Liver (tissue), 9 donors: ENCODE results near the gene PPIL4. TPM values are rescaled to one million over a fixed set of nuclear protein-coding genes. Genes with fewer than 3 reads are reported as not detected.

ENCODE experiments used
- DNase-seq: peaks from one replicate; pipeline ENCODE4 v3.0.0-alpha.2; 2017; ENCODE audit warnings: low spot score
- H3K27ac ChIP-seq, 2 donors: one replicate each; pipeline ENCODE4 v1.7.0; 2013; ENCODE audit warnings: inconsistent platforms in 2 of 2, low read length in 2 of 2, control low read depth in 1 of 2, low read depth in 1 of 2, mild to moderate bottlenecking in 1 of 2
- H3K27me3 ChIP-seq, 4 donors: one replicate each; pipeline versions ENCODE4 v1.6.1 to v1.7.0; 2013; ENCODE audit warnings: low read length in 3 of 4, inconsistent platforms in 1 of 4, mild to moderate bottlenecking in 1 of 4, moderate library complexity in 1 of 4; ENCODE audit not compliant: control insufficient read depth in 4 of 4, insufficient read depth in 4 of 4
- H3K36me3 ChIP-seq, 4 donors: one replicate each; pipeline versions ENCODE4 v1.6.1 to v1.7.0; 2013; ENCODE audit warnings: low read length in 3 of 4, mild to moderate bottlenecking in 3 of 4, low read depth in 1 of 4, moderate library complexity in 1 of 4; ENCODE audit not compliant: control insufficient read depth in 4 of 4, insufficient read depth in 3 of 4
- H3K4me1 ChIP-seq, 4 donors: one replicate each; pipeline versions ENCODE4 v1.6.1 to v1.7.0; 2013; ENCODE audit warnings: low read length in 3 of 4, mild to moderate bottlenecking in 3 of 4, moderate library complexity in 1 of 4; ENCODE audit not compliant: control insufficient read depth in 4 of 4, insufficient read depth in 4 of 4
- H3K4me3 ChIP-seq, 3 donors: one replicate each; pipeline versions ENCODE4 v1.6.1 to v1.7.0; 2013; ENCODE audit warnings: low read length in 3 of 3, control low read depth in 1 of 3, low read depth in 1 of 3, mild to moderate bottlenecking in 1 of 3
- H3K9ac ChIP-seq, 2 donors: one replicate each; pipeline ENCODE4 v1.7.0; 2013; ENCODE audit warnings: low read length in 2 of 2, mild to moderate bottlenecking in 2 of 2, moderate library complexity in 2 of 2, control low read depth in 1 of 2, low read depth in 1 of 2
- H3K9me3 ChIP-seq, 4 donors: one replicate each; pipeline versions ENCODE4 v1.6.1 to v1.7.0; 2013; ENCODE audit warnings: low read length in 3 of 4; ENCODE audit not compliant: control insufficient read depth in 4 of 4
- ATF3 ChIP-seq: IDR thresholded peaks from 2 replicates; pipeline ENCODE4 v1.6.1; 2016; ENCODE audit warnings: antibody characterized with exemption
- CTCF ChIP-seq: fragments of 150-350 bp; IDR thresholded peaks from 2 replicates; pipeline ENCODE4 v1.5.1; 2017; ENCODE audit warnings: improper control_type of control experiment, low read depth, low read length; ENCODE audit not compliant: missing input control
- EGR1 ChIP-seq, 2 donors: IDR thresholded peaks; 2 replicates each; pipeline ENCODE4 v1.6.1; 2016 to 2018; ENCODE audit warnings: antibody characterized with exemption in 2 of 2, low read depth in 2 of 2
- FOXA1 ChIP-seq: IDR thresholded peaks from 2 replicates; pipeline ENCODE4 v1.6.1; 2016; ENCODE audit warnings: antibody characterized with exemption
- FOXA2 ChIP-seq: IDR thresholded peaks from 2 replicates; pipeline ENCODE4 v1.6.1; 2016; ENCODE audit warnings: antibody characterized with exemption
- GABPA ChIP-seq, 2 donors: IDR thresholded peaks in 1 of 2; conservative IDR thresholded peaks in 1 of 2; 2 replicates each; pipeline ENCODE4 v1.6.1; 2016; ENCODE audit warnings: antibody characterized with exemption in 2 of 2, mild to moderate bottlenecking in 1 of 2, moderate library complexity in 1 of 2
- HNF4A ChIP-seq, 2 donors: conservative IDR thresholded peaks; 2 replicates each; pipeline ENCODE4 v1.6.1; 2016; ENCODE audit warnings: antibody characterized with exemption in 2 of 2, mild to moderate bottlenecking in 2 of 2
- HNF4G ChIP-seq: IDR thresholded peaks from 2 replicates; pipeline ENCODE4 v1.6.1; 2016; ENCODE audit warnings: antibody characterized with exemption
- NR2F2 ChIP-seq: IDR thresholded peaks from 2 replicates; pipeline ENCODE4 v1.6.1; 2016; ENCODE audit warnings: antibody characterized with exemption
- RAD21 ChIP-seq, 2 donors: IDR thresholded peaks; 2 replicates each; pipeline ENCODE4 v1.6.1; 2016; ENCODE audit warnings: antibody characterized with exemption in 2 of 2, mild to moderate bottlenecking in 2 of 2
- RXRA ChIP-seq, 2 donors: IDR thresholded peaks; 2 replicates each; pipeline ENCODE4 v1.6.1; 2017 to 2018; ENCODE audit warnings: antibody characterized with exemption in 2 of 2, mild to moderate bottlenecking in 1 of 2
- SP1 ChIP-seq: IDR thresholded peaks from 2 replicates; pipeline ENCODE4 v1.6.1; 2018; ENCODE audit warnings: antibody characterized with exemption, mild to moderate bottlenecking
- TAF1 ChIP-seq: conservative IDR thresholded peaks from 2 replicates; pipeline ENCODE4 v1.6.1; 2016; ENCODE audit warnings: antibody characterized with exemption, mild to moderate bottlenecking
- YY1 ChIP-seq: IDR thresholded peaks from 2 replicates; pipeline ENCODE4 v1.6.1; 2016; ENCODE audit warnings: antibody characterized with exemption, mild to moderate bottlenecking
- ZBTB33 ChIP-seq: IDR thresholded peaks from 2 replicates; pipeline ENCODE4 v1.6.1; 2016; ENCODE audit warnings: antibody characterized with exemption
- WGBS: extraction: QIAGEN DNeasy Blood & Tissue Kit; methylation state at CpG from one replicate; pipeline ENCODE4 v1.1.7; 2013; 5-methylcytosine and 5-hydroxymethylcytosine counted together
- polyA plus RNA-seq, 2 donors: library from polyadenylated mRNA; stranded (reverse) in 1 of 2; unstranded in 1 of 2; fragments of 200-250 nt in 1 of 2; fragments of >200 nt in 1 of 2; fragmentation: Nextera tagmentation in 1 of 2; extraction: Ambion mirVana in 1 of 2; gene quantifications; one replicate each; pipeline versions ENCODE4 v1.2.1 to v1.2.3, GENCODE V29; 2013 to 2015
- total RNA-seq, 2 donors: library from RNA; depleted of rRNA; stranded (reverse); fragments of >200 nt; gene quantifications; one replicate each; pipeline ENCODE4 v1.2.3, GENCODE V29; 2014
- donor health status: healthy.
- donor health status: healthy.
- donor health status: healthy.
- donor health status: healthy.
- donor health status: healthy.

Gene PPIL4
- total and polyA plus RNA-seq, 4 donors = 6.4 to 13.1 (median 9.6) TPM

GRCh38 chr6:149458196-149458595, 87.6 kb downstream of the PPIL4 start:
- H3K27me3 ChIP-seq = no peaks in the 10 kb centered on the region
- no peaks in the 10 kb centered on the region for H3K36me3 ChIP-seq
- peaks cover 11 to 20% (median 16%) of the 10 kb centered on the region in 4 donors for H3K4me1 ChIP-seq
- no peaks in the 10 kb centered on the region for H3K9me3 ChIP-seq
- DNase-seq = no peak
- 96% methylated on average over 7 of the region's 7 CpGs for WGBS
- no peak overlapping the region for H3K27ac ChIP-seq
- no peak overlapping the region for H3K9ac ChIP-seq
- H3K4me3 ChIP-seq = no peak overlapping the region
- no peak for TF ChIP-seq HNF4A (conservative IDR thresholded peaks at IDR 0.05)
- no peak for TF ChIP-seq CTCF
- TF ChIP-seq NR2F2 = no peak
- TF ChIP-seq FOXA1 = no peak
- no peak for TF ChIP-seq EGR1 (IDR thresholded peaks at IDR 0.05; ENCODE audit: low read depth in 2 of 2)

DNA sequence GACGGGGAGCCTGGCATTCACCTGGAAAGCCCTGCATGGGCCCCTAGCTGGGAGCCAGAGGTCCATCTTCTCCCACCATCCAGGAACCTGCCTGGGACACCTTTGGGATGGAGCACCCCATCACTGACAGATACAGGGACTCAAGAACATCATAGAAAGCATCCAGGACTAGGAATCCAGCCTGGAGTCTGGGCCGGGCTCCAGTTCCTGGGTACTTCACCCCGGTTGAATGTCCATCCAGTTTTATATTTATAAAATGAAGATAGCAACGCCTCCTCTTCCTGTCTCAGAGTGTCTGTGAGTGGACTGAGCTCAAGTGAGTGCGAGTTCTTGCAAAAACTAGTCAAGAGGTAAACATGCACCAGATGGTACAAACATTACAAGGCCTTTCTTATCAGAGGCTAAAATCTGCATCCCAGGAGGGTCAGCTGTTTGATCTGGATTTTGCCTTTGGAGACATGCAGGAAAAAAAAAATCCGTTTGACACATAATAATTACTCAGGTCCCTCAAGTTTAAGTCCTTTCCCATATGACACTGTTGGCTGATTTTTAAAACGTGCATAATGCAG, 88.4 kb downstream of the PPIL4 start:
- no peak for DNase-seq
- Histone ChIP-seq H3K27me3 (no peaks in the 10 kb centered on the region), H3K4me3 (no peak overlapping the region), H3K9me3 (no peaks in the 10 kb centered on the region), H3K4me1 (peaks cover 11 to 20% (median 16%) of the 10 kb centered on the region in 4 donors), H3K27ac (no peak overlapping the region), H3K9ac (no peak overlapping the region), H3K36me3 (no peaks in the 10 kb centered on the region)
- no peak for TF ChIP-seq HNF4G
- TF ChIP-seq RXRA (IDR thresholded peaks at IDR 0.05) = no peak
- TF ChIP-seq RAD21 (IDR thresholded peaks at IDR 0.05) = no peak
- no peak for TF ChIP-seq FOXA2
- no peak for TF ChIP-seq CTCF
- TF ChIP-seq HNF4A (conservative IDR thresholded peaks at IDR 0.05) = no peak
- TF ChIP-seq ATF3 = no peak
- no peak for TF ChIP-seq SP1
- no peak for TF ChIP-seq ZBTB33
- TF ChIP-seq FOXA1 = no peak
- TF ChIP-seq TAF1 = no peak
- no peak for TF ChIP-seq NR2F2
- no peak for TF ChIP-seq YY1
- TF ChIP-seq EGR1 (IDR thresholded peaks at IDR 0.05; ENCODE audit: low read depth in 2 of 2) = no peak
- TF ChIP-seq GABPA (IDR thresholded peaks at IDR 0.05 in 1 of 2, conservative IDR thresholded peaks at IDR 0.05 in 1 of 2) = no peak
- WGBS = 82% methylated on average over 7 of the region's 7 CpGs
